Measurements from ENCODE around the gene RNF135. TPM values are rescaled to one million over a fixed set of nuclear protein-coding genes. Genes with fewer than 3 reads are reported as not detected.

RNF135 gene
- total and polyA plus RNA-seq, 10 of the 15 experiments (the other 5 are each of a cell fraction or from before 2014, with no cell fraction given): 12.7 to 28.0 (median 18.7) TPM

- H3K27me3 ChIP-seq (replicated peaks in 1 of 2; ENCODE audit: control insufficient read depth in 2 of 2, insufficient read depth in 2 of 2, low read length in 1 of 2): no peaks in the 10 kb centered on the region; a peak in 1 of 4 replicates
- intact Hi-C loops (cut with micrococcal nuclease; ENCODE audit: unreplicated experiment) (no loop called here), in situ Hi-C loops (cut with MboI) (no loop called here)
- no peaks in the 10 kb centered on the region for H4K20me1 ChIP-seq (ENCODE audit: control insufficient read depth, insufficient read depth)
- H3K4me2 ChIP-seq (ENCODE audit: control insufficient read depth, insufficient read depth): no peak overlapping the region
- no peaks in the 10 kb centered on the region for H3K79me2 ChIP-seq (ENCODE audit: control insufficient read depth, insufficient read depth, low read length)
- H2AFZ ChIP-seq (ENCODE audit: control insufficient read depth, low read depth, low read length): no peak overlapping the region
- CTCF ChIA-PET: no interaction called here
- WGBS (ENCODE audit: insufficient coverage, insufficient replicate concordance, low lambda C conversion rate, missing lambda C conversion rate): 60% methylated on average over 5 of the region's 5 CpGs
- SMC1A ChIA-PET (ENCODE audit: uncharacterized antibody, unreplicated experiment): interaction anchor here (1.1 kb wide), 1 partner anchor 28 kb away, joined by 3 read pairs; no protein-coding TSS in a partner anchor
- FAIRE-seq (no peak), DNase-seq (ENCODE audit: low read depth, low spot score) (no peak), ATAC-seq (no peak)
- H3K36me3 ChIP-seq (ENCODE audit: control insufficient read depth in 2 of 2, insufficient read depth in 2 of 2, low read length in 1 of 2): no peaks in the 10 kb centered on the region
- H3K4me1 ChIP-seq (ENCODE audit: control insufficient read depth, insufficient read depth, low read length): peaks cover 5% of the 10 kb centered on the region; the same call in 1 of the 2 replicates
- no peak overlapping the region for H3K9ac ChIP-seq (ENCODE audit: control insufficient read depth, insufficient read depth, low read length)
- no peak overlapping the region for H3K4me3 ChIP-seq
- BruUV-seq (replicated peaks): no TSS peak
- no peak for TF ChIP-seq FOXM1 (IDR thresholded peaks at IDR 0.05; ENCODE audit: low read depth, low read length)
- TF ChIP-seq, protein P1, sequence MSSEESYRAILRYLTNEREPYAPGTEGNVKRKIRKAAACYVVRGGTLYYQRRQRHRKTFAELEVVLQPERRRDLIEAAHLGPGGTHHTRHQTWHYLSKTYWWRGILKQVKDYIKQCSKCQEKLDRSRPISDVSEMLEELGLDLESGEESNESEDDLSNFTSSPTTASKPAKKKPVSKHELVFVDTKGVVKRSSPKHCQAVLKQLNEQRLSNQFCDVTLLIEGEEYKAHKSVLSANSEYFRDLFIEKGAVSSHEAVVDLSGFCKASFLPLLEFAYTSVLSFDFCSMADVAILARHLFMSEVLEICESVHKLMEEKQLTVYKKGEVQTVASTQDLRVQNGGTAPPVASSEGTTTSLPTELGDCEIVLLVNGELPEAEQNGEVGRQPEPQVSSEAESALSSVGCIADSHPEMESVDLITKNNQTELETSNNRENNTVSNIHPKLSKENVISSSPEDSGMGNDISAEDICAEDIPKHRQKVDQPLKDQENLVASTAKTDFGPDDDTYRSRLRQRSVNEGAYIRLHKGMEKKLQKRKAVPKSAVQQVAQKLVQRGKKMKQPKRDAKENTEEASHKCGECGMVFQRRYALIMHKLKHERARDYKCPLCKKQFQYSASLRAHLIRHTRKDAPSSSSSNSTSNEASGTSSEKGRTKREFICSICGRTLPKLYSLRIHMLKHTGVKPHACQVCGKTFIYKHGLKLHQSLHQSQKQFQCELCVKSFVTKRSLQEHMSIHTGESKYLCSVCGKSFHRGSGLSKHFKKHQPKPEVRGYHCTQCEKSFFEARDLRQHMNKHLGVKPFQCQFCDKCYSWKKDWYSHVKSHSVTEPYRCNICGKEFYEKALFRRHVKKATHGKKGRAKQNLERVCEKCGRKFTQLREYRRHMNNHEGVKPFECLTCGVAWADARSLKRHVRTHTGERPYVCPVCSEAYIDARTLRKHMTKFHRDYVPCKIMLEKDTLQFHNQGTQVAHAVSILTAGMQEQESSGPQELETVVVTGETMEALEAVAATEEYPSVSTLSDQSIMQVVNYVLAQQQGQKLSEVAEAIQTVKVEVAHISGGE (CRISPR knock-in tag; IDR thresholded peaks at IDR 0.05): no peak
- TF ChIP-seq JUND (IDR thresholded peaks at IDR 0.05; ENCODE audit: low read depth, low read length): no peak
- TF ChIP-seq EGR1 (IDR thresholded peaks at IDR 0.05; ENCODE audit: borderline replicate concordance in 1 of 2, low read depth in 2 of 2, low read length in 2 of 2): no peak
- TF ChIP-seq, protein P2, sequence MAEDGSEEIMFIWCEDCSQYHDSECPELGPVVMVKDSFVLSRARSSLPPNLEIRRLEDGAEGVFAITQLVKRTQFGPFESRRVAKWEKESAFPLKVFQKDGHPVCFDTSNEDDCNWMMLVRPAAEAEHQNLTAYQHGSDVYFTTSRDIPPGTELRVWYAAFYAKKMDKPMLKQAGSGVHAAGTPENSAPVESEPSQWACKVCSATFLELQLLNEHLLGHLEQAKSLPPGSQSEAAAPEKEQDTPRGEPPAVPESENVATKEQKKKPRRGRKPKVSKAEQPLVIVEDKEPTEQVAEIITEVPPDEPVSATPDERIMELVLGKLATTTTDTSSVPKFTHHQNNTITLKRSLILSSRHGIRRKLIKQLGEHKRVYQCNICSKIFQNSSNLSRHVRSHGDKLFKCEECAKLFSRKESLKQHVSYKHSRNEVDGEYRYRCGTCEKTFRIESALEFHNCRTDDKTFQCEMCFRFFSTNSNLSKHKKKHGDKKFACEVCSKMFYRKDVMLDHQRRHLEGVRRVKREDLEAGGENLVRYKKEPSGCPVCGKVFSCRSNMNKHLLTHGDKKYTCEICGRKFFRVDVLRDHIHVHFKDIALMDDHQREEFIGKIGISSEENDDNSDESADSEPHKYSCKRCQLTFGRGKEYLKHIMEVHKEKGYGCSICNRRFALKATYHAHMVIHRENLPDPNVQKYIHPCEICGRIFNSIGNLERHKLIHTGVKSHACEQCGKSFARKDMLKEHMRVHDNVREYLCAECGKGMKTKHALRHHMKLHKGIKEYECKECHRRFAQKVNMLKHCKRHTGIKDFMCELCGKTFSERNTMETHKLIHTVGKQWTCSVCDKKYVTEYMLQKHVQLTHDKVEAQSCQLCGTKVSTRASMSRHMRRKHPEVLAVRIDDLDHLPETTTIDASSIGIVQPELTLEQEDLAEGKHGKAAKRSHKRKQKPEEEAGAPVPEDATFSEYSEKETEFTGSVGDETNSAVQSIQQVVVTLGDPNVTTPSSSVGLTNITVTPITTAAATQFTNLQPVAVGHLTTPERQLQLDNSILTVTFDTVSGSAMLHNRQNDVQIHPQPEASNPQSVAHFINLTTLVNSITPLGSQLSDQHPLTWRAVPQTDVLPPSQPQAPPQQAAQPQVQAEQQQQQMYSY (CRISPR knock-in tag; IDR thresholded peaks at IDR 0.05): no peak
- no peak for TF ChIP-seq MTA2 (IDR thresholded peaks at IDR 0.05; ENCODE audit: low read depth)
- TF ChIP-seq NFYB (IDR thresholded peaks at IDR 0.05; ENCODE audit: insufficient read depth, low read depth, low read length): no peak
- TF ChIP-seq BACH1 (IDR thresholded peaks at IDR 0.05; ENCODE audit: borderline replicate concordance): no peak
- TF ChIP-seq BMI1 (IDR thresholded peaks at IDR 0.05; ENCODE audit: borderline replicate concordance): no peak
- TF ChIP-seq, protein P3, sequence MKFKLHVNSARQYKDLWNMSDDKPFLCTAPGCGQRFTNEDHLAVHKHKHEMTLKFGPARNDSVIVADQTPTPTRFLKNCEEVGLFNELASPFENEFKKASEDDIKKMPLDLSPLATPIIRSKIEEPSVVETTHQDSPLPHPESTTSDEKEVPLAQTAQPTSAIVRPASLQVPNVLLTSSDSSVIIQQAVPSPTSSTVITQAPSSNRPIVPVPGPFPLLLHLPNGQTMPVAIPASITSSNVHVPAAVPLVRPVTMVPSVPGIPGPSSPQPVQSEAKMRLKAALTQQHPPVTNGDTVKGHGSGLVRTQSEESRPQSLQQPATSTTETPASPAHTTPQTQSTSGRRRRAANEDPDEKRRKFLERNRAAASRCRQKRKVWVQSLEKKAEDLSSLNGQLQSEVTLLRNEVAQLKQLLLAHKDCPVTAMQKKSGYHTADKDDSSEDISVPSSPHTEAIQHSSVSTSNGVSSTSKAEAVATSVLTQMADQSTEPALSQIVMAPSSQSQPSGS (IDR thresholded peaks at IDR 0.05; ENCODE audit: low read length): no peak
- no peak for TF ChIP-seq ZNF24 (IDR thresholded peaks at IDR 0.05)
- no peak for TF ChIP-seq TBL1XR1 (IDR thresholded peaks at IDR 0.05; ENCODE audit: low read depth, low read length)
- H3K9me3 ChIP-seq (replicated peaks; ENCODE audit: control insufficient read depth, insufficient read depth, low read length): no peaks in the 10 kb centered on the region
- no peak overlapping the region for H3K27ac ChIP-seq (ENCODE audit: control insufficient read depth, insufficient read depth)
- POLR2A ChIA-PET: no interaction called here
- RAD21 ChIA-PET (ENCODE audit: unreplicated experiment): interaction anchor here (0.9 kb wide), 1 partner anchor 36 kb away, joined by 3 read pairs; the partner anchor contains the start of gene RNF135
These were observed 36.9 kb upstream of the RNF135 start for GRCh38 chr17:30933966-30934365.

Data from GM12878 (cell line).